GM18526 (cell line): ENCODE data around the gene HMCN1.

ENCODE experiments used
- POLR2A ChIP-seq: IDR thresholded peaks from 3 replicates; pipeline ENCODE4 v1.6.1; 2011; ENCODE audit not compliant: insufficient read length; ENCODE audit errors: extremely low read depth

HMCN1 gene

GRCh38 chr1:185895208-185895900 lies 161.2 kb downstream of the HMCN1 start:
- no peak for TF ChIP-seq POLR2A

- no peak for TF ChIP-seq POLR2A
These were observed 162.7 kb downstream of the HMCN1 start for GRCh38 chr1:185896863-185897262.

GRCh38 chr1:185906186-185906585 lies 172.0 kb downstream of the HMCN1 start:
- TF ChIP-seq POLR2A, result no peak

DNA sequence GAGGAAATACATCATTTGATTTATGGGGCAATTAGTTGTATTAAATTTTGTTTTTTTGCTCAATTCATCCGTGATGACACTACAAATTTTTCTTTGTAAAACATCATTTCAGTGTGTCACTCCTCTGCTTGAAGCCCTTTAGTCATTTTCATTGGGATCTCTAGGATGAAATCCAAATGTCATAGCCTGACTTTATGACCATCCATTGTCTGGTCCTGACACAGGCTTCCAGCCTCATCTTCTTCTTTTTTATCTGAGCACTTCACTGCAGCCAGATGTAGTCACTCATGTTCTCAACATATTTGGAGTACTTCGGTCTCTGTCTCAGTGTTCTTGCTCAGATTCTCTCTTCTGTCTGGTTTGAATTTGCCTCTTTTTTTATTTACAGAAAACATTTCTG lies 173.1 kb downstream of the HMCN1 start:
- no peak for TF ChIP-seq POLR2A

GRCh38 chr1:185911978-185912377 lies 177.8 kb downstream of the HMCN1 start:
- TF ChIP-seq POLR2A, result no peak

DNA sequence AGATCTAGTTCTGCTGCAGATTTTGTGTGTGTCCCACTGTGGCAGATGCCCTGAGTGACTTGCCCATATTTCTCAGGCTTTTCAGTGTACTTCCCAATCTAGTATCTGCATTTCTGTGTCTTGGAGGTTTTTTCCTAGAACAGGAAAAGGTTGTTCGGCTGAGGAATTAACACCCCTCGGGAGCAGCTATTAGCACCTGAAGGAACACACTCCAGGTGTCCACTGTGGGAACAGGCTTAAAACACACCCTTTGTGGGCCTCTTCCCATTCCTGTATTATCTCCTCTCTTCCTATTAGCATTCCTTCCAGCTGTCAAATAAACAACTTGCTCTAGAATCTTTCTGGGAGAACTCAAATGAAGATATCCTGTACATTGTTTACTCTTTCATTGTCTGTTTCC lies 178.3 kb downstream of the HMCN1 start:
- TF ChIP-seq POLR2A, result no peak

DNA sequence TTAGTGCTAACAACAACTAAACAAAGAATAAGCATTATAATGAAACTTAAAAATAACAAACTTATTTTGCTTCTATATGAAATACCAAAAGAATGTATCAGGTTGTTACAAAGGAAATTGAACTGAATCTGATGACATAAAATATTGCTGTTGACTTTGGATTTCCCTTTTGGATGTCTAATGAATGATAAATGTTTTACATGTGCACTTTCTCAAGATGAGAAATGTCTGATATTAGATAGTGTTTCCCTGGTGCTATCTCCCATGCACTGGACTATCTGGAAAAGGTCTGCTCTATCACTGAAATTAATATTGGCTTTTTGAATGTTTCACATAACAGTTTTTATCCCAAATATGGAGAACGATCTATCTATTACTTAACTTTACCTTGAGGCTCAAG lies 179.9 kb downstream of the HMCN1 start:
- TF ChIP-seq POLR2A, result no peak

DNA sequence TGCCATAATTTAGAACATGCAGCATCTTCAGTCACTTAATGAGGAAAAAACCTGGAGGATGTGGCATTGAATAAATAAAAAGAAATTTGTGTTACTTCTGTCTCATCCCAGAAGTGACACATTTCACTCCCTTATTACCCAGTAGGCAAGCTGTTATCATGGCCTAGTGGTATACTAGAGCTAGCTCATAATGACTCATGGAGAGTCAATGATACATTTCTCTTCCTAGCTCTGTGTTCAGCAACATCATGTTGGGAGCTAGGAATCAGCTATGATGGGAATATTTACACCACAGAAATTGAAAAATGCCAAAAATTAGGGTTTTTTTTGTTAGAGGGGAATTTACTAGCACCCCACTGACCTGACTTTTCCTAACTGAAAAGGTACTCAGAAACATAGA lies 182.7 kb downstream of the HMCN1 start:
- no peak for TF ChIP-seq POLR2A

DNA sequence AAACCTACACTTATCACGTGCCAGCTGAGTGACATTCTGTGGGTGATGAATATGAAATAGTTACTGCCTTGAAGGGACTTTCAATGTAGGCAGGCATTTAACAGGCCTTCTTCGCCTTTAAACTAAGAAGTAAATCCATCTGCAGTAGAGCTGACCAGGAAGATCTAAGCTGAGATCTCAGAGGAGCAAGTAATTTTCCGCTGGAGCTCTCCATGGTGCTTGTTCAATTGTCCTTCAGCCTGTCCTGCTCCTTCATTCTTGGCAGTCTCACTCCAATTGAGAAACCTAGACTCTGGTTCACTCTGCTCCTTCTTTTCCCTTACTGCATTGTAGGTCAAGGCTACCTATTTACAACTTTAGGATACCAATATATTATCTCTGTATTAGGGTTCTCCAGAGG lies 183.5 kb downstream of the HMCN1 start:
- TF ChIP-seq POLR2A, result no peak

- no peak for TF ChIP-seq POLR2A
These were observed 186.4 kb downstream of the HMCN1 start for GRCh38 chr1:185920602-185921001.

- TF ChIP-seq POLR2A, result no peak
These were observed 187.4 kb downstream of the HMCN1 start for GRCh38 chr1:185921636-185922035.

GRCh38 chr1:185926588-185926987 lies 192.4 kb downstream of the HMCN1 start:
- no peak for TF ChIP-seq POLR2A

- no peak for TF ChIP-seq POLR2A
These were observed 195.6 kb downstream of the HMCN1 start for GRCh38 chr1:185929776-185930175.

GRCh38 chr1:185931438-185931837 lies 197.2 kb downstream of the HMCN1 start:
- no peak for TF ChIP-seq POLR2A

- TF ChIP-seq POLR2A, result no peak
These were observed 199.4 kb downstream of the HMCN1 start for GRCh38 chr1:185933580-185933979.

- TF ChIP-seq POLR2A, result no peak
These were observed 200.4 kb downstream of the HMCN1 start for GRCh38 chr1:185934476-185935189.

DNA sequence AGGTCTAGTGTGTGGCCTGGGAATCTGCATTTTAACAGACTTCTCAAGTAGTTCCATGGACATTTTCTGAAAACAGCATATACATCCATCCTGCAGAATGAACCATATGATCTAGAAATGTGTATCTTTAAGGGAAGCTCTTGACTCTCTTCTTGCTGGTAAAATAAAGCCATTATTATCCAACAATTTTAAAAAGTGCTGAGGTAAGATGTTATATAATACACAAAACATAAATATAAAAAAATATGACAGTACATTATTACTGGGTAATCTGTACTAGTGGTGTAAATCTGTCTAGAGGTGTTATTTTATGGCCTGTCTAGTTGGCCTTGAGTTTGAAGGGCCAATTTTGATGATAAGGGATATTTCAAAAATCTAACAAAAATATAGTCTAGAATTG lies 201.2 kb downstream of the HMCN1 start:
- no peak for TF ChIP-seq POLR2A

DNA sequence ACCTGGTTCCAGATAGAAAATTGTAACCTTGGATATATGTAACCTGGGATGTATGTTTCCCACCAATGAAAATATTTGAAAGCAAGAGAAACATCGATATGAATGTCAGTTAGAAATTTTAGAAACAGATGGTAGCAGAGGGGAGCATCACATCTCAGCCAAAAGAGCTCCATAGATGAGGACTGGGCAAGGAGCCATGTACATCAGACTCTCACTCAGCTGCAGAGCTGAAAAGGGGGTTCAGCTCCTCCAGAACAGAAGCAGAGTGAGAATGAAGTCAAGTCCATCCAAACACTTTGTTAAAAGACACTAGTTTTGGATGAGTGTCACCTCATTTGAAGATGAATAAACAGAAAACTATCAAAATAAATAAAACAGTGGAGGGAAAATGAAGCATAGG lies 202.4 kb downstream of the HMCN1 start:
- no peak for TF ChIP-seq POLR2A

DNA sequence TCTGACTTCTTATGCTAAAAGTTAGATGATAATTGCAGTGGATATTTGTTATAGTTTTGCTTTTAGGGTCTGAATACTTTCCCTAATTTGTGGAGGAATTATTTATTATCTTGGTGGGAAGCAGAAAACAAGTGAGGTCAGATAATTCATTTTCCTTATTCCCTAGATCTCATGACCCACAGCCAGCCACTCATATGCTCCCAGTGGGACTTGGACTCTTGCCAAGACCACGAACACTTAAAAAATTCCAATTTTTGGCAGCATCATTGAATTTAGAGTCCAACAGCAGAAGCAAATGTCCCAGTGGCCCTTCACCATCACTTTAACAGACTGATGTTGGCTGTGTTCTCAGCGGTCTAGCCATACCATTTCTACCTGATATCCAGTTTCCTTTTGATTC lies 204.2 kb downstream of the HMCN1 start:
- no peak for TF ChIP-seq POLR2A
